ENCODE measurements around the gene ANO6. TPM values are rescaled to one million over a fixed set of nuclear protein-coding genes. Genes with fewer than 3 reads are reported as not detected.
"Not testable (repeated sequence)": the region's sequence is repeated elsewhere in the genome, so short reads cannot be mapped to it uniquely, and the experiment has no call there.

The ANO6 gene
- polyA plus RNA-seq, 3 donors from 2014 or later, result 17.9 to 30.7 (median 27.7) TPM

GRCh38 chr12:45304514-45305178 is 88.8 kb downstream of the ANO6 start:
- no peak for DNase-seq
- Mint-ChIP-seq H3K9me3 (no peaks in the 10 kb centered on the region), H3K4me1 (no peaks in the 10 kb centered on the region), H3K27me3 (ENCODE audit: low read depth in 3 of 3) (no peaks in the 10 kb centered on the region), H3K36me3 (peaks cover 0 to 13% (median 11%) of the 10 kb centered on the region in 3 donors), H3K4me3 (no peak overlapping the region), H3K27ac (no peak overlapping the region)

GRCh38 chr12:45305907-45306306 is 90.0 kb downstream of the ANO6 start:
- Mint-ChIP-seq H3K4me3 (no peak overlapping the region), H3K27ac (no peak overlapping the region), H3K4me1 (no peaks in the 10 kb centered on the region), H3K9me3 (no peaks in the 10 kb centered on the region), H3K36me3 (peaks cover 0 to 13% (median 11%) of the 10 kb centered on the region in 3 donors), H3K27me3 (ENCODE audit: low read depth in 3 of 3) (no peaks in the 10 kb centered on the region)
- no peak for DNase-seq

- no peak for DNase-seq
- Mint-ChIP-seq H3K9me3 (no peaks in the 10 kb centered on the region), H3K4me3 (no peak overlapping the region), H3K27me3 (ENCODE audit: low read depth in 3 of 3) (no peaks in the 10 kb centered on the region), H3K36me3 (peaks cover 3 to 10% (median 9%) of the 10 kb centered on the region in 3 donors), H3K27ac (no peak overlapping the region), H3K4me1 (peaks cover 6% of the 10 kb centered on the region in 2 donors)
Measured at GRCh38 chr12:45309836-45310626, 94.1 kb downstream of the ANO6 start.

- Mint-ChIP-seq H3K9me3 (no peaks in the 10 kb centered on the region), H3K27me3 (ENCODE audit: low read depth in 3 of 3) (no peaks in the 10 kb centered on the region), H3K4me1 (peaks cover 12% of the 10 kb centered on the region in 2 donors), H3K36me3 (peaks cover 3 to 12% (median 10%) of the 10 kb centered on the region in 3 donors), H3K27ac (no peak overlapping the region), H3K4me3 (no peak overlapping the region)
- DNase-seq, result no peak
Measured at GRCh38 chr12:45310627-45310968, 94.7 kb downstream of the ANO6 start.

GRCh38 chr12:45312012-45312411 is 96.1 kb downstream of the ANO6 start:
- peaks cover 6 to 14% (median 13%) of the 10 kb centered on the region in 3 donors for H3K36me3 Mint-ChIP-seq
- no peaks in the 10 kb centered on the region for H3K27me3 Mint-ChIP-seq (ENCODE audit: low read depth in 3 of 3)
- no peak overlapping the region for H3K27ac Mint-ChIP-seq
- DNase-seq, result no peak
- peaks cover 14 to 16% of the 10 kb centered on the region in 2 donors for H3K4me1 Mint-ChIP-seq
- H3K4me3 Mint-ChIP-seq, result no peak overlapping the region
- peaks cover 0 to 1% (median 0%) of the 10 kb centered on the region in 6 donors for H3K9me3 Mint-ChIP-seq

- Mint-ChIP-seq H3K36me3 (peaks cover 6 to 18% (median 13%) of the 10 kb centered on the region in 3 donors), H3K4me3 (no peak overlapping the region), H3K27me3 (ENCODE audit: low read depth in 3 of 3) (no peaks in the 10 kb centered on the region), H3K27ac (peak overlapping the region in 2 of 6 donors; percentile 1 to 44), H3K9me3 (peaks cover 0 to 4% (median 0%) of the 10 kb centered on the region in 6 donors), H3K4me1 (peaks cover 16 to 17% of the 10 kb centered on the region in 2 donors)
- DNase-seq, result no peak
Measured at GRCh38 chr12:45314770-45315169, 98.9 kb downstream of the ANO6 start.

- DNase-seq, result no peak
- H3K27ac Mint-ChIP-seq, result peak overlapping the region in 3 of 6 donors; percentile 9 to 15 (median 15)
- H3K4me3 Mint-ChIP-seq, result no peak overlapping the region
- no peaks in the 10 kb centered on the region for H3K27me3 Mint-ChIP-seq (ENCODE audit: low read depth in 3 of 3)
- peaks cover 16 to 17% of the 10 kb centered on the region in 2 donors for H3K4me1 Mint-ChIP-seq
- peaks cover 0 to 5% (median 0%) of the 10 kb centered on the region in 6 donors for H3K9me3 Mint-ChIP-seq
- peaks cover 6 to 21% (median 13%) of the 10 kb centered on the region in 3 donors for H3K36me3 Mint-ChIP-seq
Measured at GRCh38 chr12:45315462-45315861, 99.6 kb downstream of the ANO6 start.

- not testable (repeated sequence) for H3K27ac Mint-ChIP-seq; H3K9me3 Mint-ChIP-seq; DNase-seq; H3K4me3 Mint-ChIP-seq; H3K27me3 Mint-ChIP-seq (ENCODE audit: low read depth in 3 of 3)
- peaks cover 17 to 26% of the 10 kb centered on the region in 2 donors for H3K4me1 Mint-ChIP-seq
- H3K36me3 Mint-ChIP-seq, result peaks cover 6 to 21% (median 13%) of the 10 kb centered on the region in 3 donors
Measured at GRCh38 chr12:45317261-45317660, 101.4 kb downstream of the ANO6 start.

GRCh38 chr12:45322810-45323209 is 106.9 kb downstream of the ANO6 start:
- Mint-ChIP-seq H3K4me1 (peaks cover 5 to 24% of the 10 kb centered on the region in 2 donors), H3K27me3 (ENCODE audit: low read depth in 3 of 3) (no peaks in the 10 kb centered on the region), H3K4me3 (no peak overlapping the region), H3K27ac (no peak overlapping the region), H3K36me3 (peaks cover 0 to 5% (median 4%) of the 10 kb centered on the region in 3 donors), H3K9me3 (peaks cover 0 to 1% (median 0%) of the 10 kb centered on the region in 6 donors)
- no peak for DNase-seq

- peaks cover 0 to 4% (median 4%) of the 10 kb centered on the region in 3 donors for H3K36me3 Mint-ChIP-seq
- no peaks in the 10 kb centered on the region for H3K27me3 Mint-ChIP-seq (ENCODE audit: low read depth in 3 of 3)
- DNase-seq, result no peak
- no peak overlapping the region for H3K4me3 Mint-ChIP-seq
- peaks cover 0 to 1% (median 0%) of the 10 kb centered on the region in 6 donors for H3K9me3 Mint-ChIP-seq
- H3K4me1 Mint-ChIP-seq, result peaks cover 9 to 37% of the 10 kb centered on the region in 2 donors
- no peak overlapping the region for H3K27ac Mint-ChIP-seq
Measured at GRCh38 chr12:45324391-45324790, 108.5 kb downstream of the ANO6 start.

GRCh38 chr12:45326358-45326975 is 110.6 kb downstream of the ANO6 start:
- peak overlapping the region in 1 of 6 donors; percentile 6 for H3K27ac Mint-ChIP-seq
- H3K27me3 Mint-ChIP-seq (ENCODE audit: low read depth in 3 of 3), result no peaks in the 10 kb centered on the region
- peaks cover 9 to 32% of the 10 kb centered on the region in 2 donors for H3K4me1 Mint-ChIP-seq
- H3K36me3 Mint-ChIP-seq, result peaks cover 0 to 4% (median 0%) of the 10 kb centered on the region in 3 donors
- no peak for DNase-seq
- no peak overlapping the region for H3K4me3 Mint-ChIP-seq
- no peaks in the 10 kb centered on the region for H3K9me3 Mint-ChIP-seq

- Mint-ChIP-seq H3K27ac (peak overlapping the region in 1 of 6 donors; percentile 28), H3K4me1 (peaks cover 9 to 27% of the 10 kb centered on the region in 2 donors), H3K9me3 (no peaks in the 10 kb centered on the region), H3K36me3 (peaks cover 6 to 14% (median 12%) of the 10 kb centered on the region in 3 donors), H3K4me3 (no peak overlapping the region), H3K27me3 (ENCODE audit: low read depth in 3 of 3) (peaks cover 0 to 1% (median 0%) of the 10 kb centered on the region in 3 donors)
- no peak for DNase-seq
Measured at GRCh38 chr12:45327823-45328383, 112.0 kb downstream of the ANO6 start.

- H3K4me3 Mint-ChIP-seq, result no peak overlapping the region
- H3K36me3 Mint-ChIP-seq, result peaks cover 6 to 12% (median 11%) of the 10 kb centered on the region in 3 donors
- no peak for DNase-seq
- H3K27me3 Mint-ChIP-seq (ENCODE audit: low read depth in 3 of 3), result peaks cover 0 to 1% (median 0%) of the 10 kb centered on the region in 3 donors
- H3K9me3 Mint-ChIP-seq, result no peaks in the 10 kb centered on the region
- no peak overlapping the region for H3K27ac Mint-ChIP-seq
- H3K4me1 Mint-ChIP-seq, result peaks cover 9 to 27% of the 10 kb centered on the region in 2 donors
Measured at GRCh38 chr12:45329238-45329637, 113.3 kb downstream of the ANO6 start.

Measured in immature natural killer cell (primary cell).